GM12865 (cell line): ENCODE results near the gene PPAN.

Source experiments
- DNase-seq: peaks from one replicate; pipeline ENCODE4 v3.0.0; 2010; ENCODE audit warnings: low read depth
- H3K4me3 ChIP-seq: 2 replicates; pipeline ENCODE4 v1.5.1; 2011; ENCODE audit warnings: mild to moderate bottlenecking, low read depth, low read length, control low read depth
- CTCF ChIP-seq: IDR thresholded peaks from 2 replicates; pipeline ENCODE4 v1.5.1; 2011; ENCODE audit warnings: low read length, control low read depth, low read depth, inconsistent platforms; ENCODE audit not compliant: insufficient read depth; ENCODE audit errors: missing control alignments

Gene PPAN

GRCh38 chr19:10076535-10076934, 29.6 kb upstream of the PPAN start:
- H3K4me3 ChIP-seq = no peak overlapping the region
- TF ChIP-seq CTCF = no peak
- DNase-seq = no peak

- H3K4me3 ChIP-seq = no peak overlapping the region
- DNase-seq = no peak
- TF ChIP-seq CTCF = no peak
Measured at GRCh38 chr19:10078329-10078728, 27.8 kb upstream of the PPAN start.

GRCh38 chr19:10079031-10079453, 27.1 kb upstream of the PPAN start:
- no peak for DNase-seq
- no peak for TF ChIP-seq CTCF
- no peak overlapping the region for H3K4me3 ChIP-seq

- no peak overlapping the region for H3K4me3 ChIP-seq
- no peak for DNase-seq
- no peak for TF ChIP-seq CTCF
Measured at GRCh38 chr19:10083911-10084310, 22.3 kb upstream of the PPAN start.

GRCh38 chr19:10084803-10085202, 21.4 kb upstream of the PPAN start:
- no peak for DNase-seq
- H3K4me3 ChIP-seq = no peak overlapping the region
- no peak for TF ChIP-seq CTCF

- peak; percentile 92 for DNase-seq
Measured at GRCh38 chr19:10085641-10086590, 20.2 kb upstream of the PPAN start, which contains the start of gene SHFL. SHFL (plus strand) TSS chr19:10086317; CDS start chr19:10086428, 111 bp downstream.

More at GRCh38 chr19:10085641-10086590, 20.2 kb upstream of the PPAN start, which contains the start of gene SHFL:
- H3K4me3 ChIP-seq = peak within 1 kb of the TSS; percentile 98
- no peak for TF ChIP-seq CTCF
